Activated CD8-positive, alpha-beta memory T cell treated with anti-CD3 and anti-CD28 coated beads, Interleukin-2, amount 50 U/mL, for 24 hours (primary cell): ENCODE measurements around the gene ARHGAP45.
A peak's percentile ranks its signal among the peaks of the same experiment; 100 is the strongest.
"Not testable (repeated sequence)": the region's sequence is repeated elsewhere in the genome, so short reads cannot be mapped to it uniquely, and the experiment has no call there.

Experiments
- DNase-seq: peaks from one replicate; pipeline ENCODE4 v3.0.0-alpha.2; 2020; ENCODE audit errors: extremely low read depth

ARHGAP45 gene

DNA sequence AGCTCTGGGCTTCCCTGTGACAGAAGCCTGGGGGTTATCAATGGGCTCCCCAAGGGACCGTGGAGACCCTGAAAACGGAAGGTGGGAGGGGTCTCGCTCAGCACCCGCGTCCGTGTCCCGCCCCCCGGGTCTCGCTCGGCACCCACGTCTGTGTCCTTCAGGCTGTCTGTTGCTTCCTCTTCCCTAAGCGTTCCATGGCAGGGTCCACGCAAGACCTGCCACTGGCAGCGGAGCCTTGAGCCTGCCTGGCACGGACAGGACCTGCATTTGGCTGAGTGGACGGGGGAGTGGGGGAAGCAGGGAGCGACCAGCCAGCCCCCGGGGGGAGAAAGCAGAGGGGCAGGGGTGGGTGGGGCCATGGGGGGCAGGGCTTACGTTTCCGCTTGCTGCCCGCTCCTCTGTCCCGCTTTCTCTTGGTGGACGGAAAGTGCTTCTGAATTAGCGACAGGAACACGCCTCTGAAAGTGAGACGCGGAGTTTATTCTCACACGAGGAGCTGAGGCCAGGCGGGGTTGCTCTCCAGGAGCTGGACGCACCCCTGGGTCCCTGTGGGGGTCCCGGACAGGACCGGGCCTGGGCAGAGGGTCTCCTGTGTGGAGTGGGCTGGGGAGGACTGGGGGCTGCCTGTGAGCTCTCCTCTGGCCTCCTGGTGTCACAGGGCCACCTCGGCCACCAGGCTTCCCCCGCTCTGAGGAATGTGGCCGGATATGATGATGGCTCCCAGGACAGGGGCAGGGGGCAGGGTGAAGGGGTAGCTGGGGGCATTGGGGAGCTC, 48.9 kb downstream of the ARHGAP45 start:
- DNase-seq, result no peak

DNA sequence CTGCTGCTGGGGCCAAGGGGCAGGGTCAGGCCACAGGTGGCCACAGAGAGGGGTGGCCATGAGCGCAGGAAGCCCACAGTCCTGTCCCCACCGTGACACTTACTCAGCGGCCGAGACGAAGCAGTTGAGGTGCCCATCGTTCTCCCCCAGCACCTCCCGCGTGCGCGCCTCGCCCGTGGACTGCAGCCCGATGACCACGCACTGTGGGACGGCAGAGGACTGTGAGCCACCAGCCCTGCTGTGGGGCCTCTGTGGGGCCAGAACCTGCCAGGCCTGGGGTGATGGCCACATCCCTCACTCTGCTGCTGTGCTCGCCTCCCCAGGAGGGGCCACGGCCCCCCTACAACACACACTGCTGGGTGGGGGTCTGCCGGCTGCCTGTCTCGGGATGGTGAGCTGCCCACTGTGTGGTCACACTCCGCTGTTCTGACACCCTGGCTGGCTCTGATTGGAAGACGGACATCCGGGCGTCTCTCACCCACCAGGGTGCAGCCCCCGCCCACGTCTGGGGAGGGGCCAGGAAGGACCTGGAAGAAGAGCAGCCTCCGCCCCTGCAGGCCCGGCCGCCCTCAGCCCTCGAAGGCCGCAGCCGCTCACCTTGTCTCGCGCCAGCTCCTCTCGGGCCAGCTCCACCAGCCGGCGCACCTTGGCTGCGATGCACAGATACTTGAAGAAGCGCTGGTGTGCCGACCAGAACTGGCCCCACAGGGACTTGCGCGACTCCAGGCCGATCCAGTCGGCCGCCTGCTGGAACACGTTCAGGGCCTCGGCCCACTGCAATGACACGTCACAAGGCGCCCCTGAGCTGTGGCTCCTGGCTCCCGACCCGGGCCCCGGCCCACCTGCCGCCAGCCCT, 50.0 kb downstream of the ARHGAP45 start:
- DNase-seq, result no peak

DNA sequence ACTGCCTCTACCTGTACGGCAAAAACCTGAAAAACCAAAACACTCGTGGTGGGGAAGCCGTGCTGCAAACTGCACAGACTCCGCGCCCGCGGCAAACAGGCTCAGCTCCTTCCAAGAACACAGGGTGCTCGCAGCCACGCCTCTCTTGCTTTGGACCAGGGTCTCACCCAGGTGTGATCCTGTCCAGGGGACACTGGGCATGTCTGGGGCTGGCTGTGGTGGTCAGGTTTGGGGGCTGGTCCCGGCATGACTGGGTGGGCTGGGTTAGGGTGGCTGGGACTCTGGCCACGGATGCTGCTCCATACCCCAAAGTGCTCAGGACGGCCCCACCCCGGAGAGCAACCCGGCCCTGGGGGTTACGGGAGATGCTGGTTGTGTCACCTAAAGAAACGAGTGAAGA, 50.7 kb downstream of the ARHGAP45 start:
- no peak for DNase-seq

DNA sequence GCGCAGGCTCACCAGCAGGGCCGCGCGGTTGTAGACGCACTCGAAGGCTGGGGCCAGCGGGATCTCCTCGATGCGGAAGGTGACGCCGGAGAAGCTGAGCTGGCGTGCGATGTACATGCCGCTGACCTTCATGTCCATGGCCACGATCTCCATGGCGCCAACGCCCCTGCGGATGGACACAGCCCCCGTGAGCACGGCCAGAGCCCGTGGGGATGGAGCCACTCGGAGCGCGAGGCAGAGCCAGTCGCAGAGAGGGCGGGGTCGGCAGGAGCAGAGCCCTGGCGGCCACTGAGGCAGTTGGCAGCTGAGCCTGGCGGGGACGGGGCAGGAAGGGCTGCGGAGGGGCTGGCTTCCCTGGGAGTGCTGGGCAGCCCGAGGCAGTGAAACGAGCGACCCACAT, 52.0 kb downstream of the ARHGAP45 start:
- DNase-seq, result no peak

DNA sequence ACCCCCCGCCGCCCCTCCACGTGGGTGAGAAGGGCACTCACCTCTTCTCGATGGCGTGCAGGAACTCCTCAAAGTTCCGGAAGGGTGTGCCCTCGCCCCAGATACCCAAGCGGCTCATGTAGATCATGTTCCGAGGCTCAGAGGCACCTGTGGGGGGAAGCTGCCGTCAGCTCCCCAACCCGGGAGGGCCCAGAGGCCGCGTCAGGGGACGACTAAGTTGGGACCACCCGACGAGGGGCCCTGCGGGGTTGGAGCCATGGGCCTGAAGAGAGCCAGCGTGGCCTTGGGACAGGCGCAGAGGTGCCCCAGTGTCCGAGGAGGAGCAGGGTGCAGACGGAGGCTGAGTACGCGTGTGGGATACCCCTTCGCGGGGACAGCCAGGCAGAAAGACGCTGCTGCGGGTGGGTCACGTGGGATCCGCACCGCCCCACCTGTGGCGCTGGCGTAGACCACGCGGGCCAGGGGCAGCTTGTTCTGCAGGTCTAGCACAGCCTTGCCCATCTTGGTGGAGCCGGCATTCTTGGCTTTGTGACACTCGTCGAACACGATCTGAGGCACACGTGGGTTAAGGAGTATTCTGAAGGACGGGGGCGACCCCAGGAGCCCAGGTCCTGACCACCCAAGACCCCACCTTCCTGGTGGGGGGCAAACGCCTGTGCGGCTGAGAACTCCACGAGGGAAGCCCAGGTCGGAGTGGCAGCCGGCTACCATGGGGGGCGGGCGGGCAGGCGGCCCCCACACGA, 52.7 kb downstream of the ARHGAP45 start:
- DNase-seq, result no peak

DNA sequence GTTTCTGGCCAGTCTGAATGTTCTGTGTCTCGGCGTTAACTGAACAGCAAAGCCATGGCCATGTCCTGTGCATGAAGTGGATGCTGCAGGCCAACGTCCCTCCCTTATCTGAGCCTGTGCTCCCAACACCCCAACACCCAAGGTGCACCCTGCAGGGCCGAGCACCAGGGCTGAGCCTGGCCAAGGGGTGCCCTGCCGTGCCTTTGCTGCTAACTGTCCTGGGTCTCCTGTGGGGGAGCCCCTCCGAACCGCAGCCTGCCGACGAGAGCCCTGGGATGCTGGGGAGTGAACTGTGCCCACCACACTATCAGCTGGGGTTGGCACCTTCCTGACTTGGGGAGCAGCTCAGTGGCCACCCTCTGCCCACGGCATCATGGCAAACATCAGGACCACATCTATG, 54.4 kb downstream of the ARHGAP45 start:
- no peak for DNase-seq

DNA sequence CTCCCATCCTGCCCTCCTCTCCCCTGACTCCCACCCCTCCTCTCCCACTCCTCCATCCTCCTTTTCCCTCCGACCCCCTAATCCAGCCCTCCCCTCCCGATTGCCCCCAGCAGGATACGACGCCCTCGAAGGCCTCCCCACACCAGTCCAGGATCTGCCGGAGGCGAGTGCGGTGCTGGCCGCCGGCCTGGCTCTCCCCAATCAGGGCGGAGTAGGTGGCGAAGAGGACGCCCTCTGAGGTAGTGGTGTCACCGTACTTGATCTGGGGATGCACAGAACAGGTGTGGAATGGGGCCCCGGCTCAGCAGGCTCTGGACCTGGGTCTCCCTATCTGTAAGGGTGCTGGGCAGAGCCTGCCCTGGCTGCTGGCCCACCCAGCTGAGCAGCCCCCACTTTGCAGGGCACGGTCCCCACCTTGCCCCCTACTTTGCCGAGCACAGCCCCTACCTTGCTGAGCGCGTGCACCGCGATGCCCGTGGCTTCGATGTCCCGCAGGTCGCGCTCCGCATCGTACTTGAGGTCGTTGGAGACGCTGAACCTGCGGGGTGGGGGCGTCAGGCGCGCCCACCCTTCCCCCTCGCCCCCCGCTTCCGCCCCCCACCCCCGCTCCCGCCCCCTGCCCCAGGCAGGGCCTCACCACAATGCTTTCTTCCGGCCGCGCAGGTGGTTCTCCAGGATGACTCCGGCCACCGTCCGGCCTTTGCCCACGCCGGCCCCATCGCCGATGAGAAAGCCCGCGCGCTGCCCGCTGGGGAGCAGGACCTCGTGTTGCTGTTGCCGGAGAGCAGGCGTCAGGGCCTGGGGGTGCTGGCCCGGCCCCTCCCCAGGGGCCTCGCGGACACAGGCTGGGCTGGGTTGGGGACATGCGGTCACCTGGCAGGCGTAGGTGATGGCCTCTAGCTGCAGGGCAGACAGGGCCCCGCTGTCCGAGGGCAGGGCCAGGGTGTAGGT, 55.3 kb downstream of the ARHGAP45 start:
- no peak for DNase-seq

DNA sequence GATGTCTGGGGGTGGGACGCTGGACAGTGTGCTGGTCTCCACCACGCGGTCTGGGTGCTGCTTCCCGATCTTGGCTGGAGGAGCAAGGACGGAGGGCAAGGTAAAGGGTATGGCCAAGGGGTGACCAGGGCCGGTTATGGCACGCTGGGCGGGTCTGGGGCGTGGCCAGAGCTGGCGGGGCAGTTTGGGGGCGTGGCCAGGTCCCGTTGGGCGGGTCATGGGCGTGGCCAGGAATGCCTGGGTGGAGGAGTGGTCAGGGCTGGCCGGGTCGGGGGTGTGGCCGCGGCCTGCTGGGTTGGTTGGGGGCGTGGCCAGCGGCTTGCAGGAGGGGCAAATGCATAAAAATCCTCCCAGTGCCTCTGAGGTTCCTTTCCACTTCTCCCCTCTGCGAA, 56.0 kb downstream of the ARHGAP45 start:
- DNase-seq, result no peak

DNA sequence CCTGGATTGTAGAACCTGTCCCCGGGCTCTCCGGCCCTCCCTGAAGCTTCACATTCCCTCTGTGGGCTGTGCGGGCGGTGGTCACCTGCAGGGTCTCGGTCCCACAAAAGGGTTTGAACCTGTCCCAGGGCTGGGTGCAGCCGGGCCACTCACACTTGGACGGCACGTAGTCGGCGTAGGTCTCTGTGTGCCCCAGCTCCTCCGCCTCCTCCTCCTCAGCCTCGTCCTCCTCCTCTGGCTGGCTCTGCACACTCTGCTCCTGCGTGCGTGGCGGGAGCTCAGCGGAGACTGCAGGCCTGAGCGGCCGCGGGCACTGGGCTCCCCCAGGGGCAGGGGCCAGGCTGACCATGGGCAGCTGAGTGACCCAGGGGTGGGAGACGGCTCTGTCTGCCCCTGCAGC, 56.4 kb downstream of the ARHGAP45 start:
- DNase-seq, result no peak

DNA sequence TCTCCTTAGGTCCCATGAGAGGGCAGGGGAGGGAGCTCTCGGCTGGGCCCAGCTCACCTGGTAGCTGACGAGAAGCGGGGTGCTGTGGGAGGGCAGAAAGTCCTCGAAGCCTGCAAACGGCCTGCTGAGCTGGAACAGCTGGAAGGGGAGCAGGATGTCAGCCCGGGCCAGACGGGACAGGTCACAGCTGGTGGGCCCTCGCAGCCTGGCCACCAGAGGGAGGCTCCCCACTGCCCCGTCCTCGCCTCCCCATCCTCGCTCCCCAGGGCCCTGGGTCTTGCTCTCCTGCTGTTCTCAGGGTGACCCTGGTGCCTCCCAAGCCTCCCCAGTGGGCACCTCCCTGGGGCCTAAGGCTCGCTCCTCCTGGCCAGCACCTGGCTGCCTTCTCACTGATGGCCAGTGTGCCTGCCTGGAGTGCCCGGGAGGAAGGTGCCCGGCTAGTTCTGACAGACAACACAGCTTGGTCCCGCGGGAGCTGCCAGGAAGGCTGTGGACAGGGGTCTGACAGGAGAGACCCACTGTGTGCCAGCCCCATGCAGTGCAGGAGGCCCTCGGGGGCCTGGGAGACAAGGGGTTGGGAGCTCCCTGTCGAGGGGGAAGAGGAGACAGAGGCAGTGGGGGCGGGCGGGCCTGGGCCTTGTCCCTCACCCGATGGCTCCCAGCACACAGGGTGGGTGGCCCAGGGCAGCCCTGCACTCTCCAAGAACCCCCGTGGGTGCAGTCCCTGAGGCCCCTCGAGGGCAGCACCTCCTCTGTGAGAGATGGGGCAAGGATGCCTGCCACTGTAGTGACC, 57.1 kb downstream of the ARHGAP45 start:
- DNase-seq, result no peak

DNA sequence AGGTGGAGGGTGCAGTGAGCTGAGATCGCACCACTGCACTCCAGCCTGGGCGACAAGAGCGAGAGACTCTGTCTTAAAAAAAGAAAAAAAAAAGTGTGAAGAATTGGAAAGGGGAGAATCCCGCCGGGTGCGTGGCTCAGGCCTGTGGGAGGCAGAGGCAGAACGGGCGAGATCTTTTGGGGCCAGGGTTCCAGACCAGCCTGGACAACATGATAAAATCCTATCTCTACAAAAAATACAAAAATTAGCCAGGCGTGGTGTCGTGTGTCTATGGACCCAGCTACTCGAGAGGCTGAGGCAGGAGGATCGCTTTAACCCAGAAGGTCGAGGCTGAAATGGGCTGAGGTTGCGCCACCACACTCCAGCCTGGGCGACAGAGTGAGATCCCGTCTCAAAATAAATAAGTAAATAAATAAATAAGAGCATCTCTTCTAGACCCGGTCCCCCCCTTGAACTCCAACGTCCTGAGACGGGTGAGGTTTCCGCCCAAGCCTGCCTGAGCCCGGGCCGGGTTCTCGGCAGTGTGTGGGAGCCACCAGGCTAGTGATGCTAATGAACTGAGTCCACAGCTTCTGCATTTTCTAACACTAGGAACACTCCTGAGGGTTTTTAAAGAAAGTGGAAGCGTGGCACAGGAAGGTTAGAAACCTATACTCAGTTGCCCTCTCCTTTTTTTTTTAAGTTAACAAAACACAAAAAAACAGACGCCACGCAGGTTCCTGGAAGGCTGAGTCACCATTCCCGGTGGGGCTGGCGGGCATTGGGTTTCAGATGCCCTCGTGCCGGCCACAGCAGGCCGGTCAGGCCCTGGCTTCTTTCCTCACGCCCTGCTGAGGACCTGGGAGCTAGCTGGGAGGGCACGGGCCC, 58.9 kb downstream of the ARHGAP45 start:
- no peak for DNase-seq

DNA sequence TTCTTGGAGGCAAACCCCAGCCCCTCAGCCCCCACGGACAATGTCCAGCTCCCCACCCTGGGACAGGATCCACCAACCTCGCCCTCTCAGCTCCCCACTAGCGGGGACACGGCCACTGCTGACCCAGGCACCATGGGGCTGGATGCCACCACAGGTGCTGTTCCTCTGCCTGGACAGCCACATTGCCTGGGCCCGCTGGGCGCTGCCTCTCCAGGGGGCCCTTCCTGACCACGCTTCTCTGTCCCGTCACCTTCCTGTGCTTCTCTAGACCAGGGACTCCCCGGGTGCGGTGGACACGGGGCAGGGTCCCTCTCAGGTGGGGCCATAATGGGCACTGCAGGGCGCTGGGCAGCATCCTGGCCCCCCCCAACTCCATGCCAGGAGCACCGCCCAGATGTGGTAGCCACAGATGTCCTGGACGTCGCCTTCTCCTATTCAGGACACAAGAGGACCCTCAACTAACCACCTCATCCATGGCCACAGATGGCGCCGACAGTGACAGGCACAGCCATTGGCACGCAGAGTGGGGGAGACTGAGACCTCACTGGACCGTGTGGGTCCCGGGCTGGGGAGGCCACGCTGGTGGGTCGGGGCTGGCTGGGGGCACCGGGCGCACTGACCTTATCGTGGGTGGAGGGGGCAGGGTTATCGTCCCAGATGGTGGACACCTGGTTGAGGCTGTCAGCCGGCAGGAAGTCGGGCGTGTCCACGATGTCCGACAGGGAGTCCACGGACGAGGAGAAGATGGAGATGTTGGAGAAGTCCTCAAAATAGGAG, 60.2 kb downstream of the ARHGAP45 start:
- DNase-seq, result no peak

DNA sequence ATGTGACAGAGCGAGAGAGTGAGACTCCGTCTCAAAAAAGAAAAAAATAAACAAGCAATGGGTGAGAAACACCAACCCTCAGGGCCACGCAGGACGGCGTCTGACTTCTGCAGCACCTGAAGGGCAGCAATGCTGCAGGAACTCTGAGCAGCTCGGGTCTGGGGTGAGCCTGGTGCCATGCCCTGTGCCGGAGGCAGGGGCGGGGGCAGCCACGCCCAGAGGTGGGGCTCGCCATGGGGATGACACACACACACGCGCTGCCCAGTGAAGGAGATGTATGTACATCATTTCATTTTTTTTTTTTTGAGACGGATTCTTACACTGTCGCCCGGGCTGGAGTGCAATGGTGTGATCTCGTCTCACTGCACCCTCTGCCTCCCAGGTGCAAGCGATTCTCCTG, 61.1 kb downstream of the ARHGAP45 start:
- no peak for DNase-seq

DNA sequence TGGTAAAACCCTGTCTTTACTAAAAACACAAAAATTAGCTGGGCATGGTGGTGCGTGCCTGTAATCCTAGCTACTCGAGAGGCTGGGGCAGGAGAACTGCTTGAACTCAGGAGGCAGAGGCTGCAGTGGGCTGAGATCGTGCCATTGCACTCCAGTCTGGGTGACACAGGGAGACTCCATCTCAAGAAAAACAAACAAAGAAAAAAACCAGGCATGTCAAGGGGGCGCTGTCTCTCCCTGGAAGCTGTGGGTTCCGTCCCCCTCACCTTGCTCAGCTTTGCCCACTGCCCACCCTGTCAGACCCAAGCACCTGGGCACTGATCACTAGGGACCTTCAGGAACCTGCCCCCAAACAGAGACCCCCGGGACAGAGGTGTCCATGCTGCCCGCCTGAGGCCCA, 62.1 kb downstream of the ARHGAP45 start:
- DNase-seq, result not testable (repeated sequence)

DNA sequence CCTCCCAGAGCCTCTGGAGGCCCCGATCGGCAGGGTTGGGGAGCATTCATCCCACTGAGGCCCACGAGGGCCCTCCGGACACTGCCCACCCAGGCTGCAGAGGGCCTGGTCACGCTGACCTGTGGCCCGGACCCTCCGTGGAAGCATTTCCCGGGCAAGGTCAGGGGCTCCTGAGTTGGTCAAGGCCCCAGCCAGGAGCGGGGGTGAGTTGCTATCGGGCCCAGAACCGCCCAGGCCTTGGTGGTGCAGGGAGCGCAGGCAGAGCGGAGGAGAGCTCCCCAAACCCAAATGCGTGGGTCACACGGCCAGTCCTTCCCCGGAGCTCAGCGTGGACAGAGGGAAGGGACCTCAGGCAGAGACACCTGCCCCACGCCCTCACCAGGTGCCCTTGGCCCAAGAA, 62.6 kb downstream of the ARHGAP45 start:
- DNase-seq, result no peak

DNA sequence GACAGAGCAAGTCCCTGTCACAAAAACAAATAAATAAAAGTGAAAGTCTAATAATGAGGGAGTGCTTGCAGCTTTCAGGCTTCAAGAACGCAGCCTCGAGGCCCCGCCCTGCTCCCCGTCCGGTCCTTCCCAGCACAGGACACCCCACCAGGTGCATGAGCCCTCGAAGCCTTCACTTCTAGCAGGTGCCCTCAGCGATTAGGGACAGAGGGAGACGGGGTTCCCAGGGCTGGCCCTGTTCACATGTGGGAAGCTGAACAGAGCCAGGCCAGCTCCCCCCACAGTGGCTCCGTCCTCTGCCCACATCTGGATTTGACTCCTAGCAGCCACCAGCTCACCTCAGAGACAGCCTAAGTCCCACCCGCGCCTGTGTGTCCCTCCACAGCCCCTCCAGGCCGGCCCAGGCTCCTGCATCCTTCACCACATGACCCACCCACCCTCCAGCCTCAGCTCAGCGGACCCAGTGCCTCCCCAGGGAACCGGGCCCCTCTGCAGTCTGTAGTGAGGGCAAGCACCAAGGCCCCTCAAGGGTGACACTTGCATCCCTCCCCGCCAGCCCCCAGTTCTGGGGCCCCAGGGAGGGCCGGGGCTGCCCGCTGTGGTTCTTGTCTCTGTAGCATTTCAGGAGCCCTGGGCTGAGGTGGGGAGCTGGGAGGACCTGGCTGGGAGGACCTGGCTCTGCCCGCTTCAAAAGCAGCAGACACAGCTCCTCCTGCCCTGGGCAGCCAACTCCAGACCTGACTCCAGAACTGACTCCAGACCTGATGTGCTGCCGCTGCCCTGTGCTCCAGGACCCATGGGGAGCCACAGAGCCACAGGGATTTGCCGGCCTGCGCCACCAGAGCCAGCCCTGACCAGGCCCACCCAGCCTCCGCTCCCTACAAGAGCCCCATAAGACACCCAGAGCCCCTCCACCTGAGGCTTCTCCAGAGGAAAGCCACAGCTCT, 64.1 kb downstream of the ARHGAP45 start:
- DNase-seq, result no peak

DNA sequence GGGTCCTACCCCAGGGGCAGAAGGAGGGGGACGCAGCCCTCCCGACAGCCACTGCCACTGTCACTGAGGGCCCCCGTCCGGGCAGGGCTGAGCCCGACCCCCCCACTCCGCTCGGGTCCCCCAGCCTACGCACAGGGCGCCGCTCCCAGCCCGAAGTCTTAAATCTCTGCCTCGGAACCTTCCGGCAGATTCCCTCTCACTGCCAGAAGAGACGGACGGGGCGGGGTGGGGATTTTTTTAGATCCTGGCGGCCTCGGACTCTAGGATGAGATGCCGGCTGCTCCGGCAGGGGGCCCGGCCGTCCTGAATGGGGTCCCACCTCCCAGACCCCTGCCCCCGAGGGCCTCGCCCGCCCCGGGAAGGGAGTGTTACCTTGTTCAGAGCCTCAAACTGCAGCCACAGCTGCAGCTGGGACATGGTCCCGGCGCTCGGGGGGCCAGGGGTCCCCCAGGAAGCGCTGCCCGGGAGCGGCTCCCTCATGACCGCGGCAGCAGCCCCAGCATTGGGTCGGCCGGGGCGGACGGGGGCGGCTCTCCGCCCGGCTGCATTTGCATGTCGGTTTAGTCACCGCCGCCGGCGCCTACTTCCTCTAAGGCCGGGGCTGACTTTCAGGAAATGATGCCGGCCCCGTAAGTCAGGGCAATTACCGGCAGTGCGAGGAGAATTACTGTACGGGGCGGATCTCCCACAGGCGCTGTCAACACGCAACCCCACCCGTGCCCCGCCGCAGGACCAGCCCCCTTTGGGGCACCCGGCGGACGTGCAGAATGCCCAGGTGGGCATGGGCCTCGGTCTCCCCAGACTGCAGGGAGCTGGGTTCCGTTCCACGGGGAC, 65.0 kb downstream of the ARHGAP45 start:
- peak; percentile 72 for DNase-seq
